NCI-H226 (cell line): ENCODE measurements around the gene OR2M2.

Source experiments
- DNase-seq: peaks from one replicate; pipeline ENCODE4 v3.0.0-alpha.2; 2015

Gene OR2M2, protein sequence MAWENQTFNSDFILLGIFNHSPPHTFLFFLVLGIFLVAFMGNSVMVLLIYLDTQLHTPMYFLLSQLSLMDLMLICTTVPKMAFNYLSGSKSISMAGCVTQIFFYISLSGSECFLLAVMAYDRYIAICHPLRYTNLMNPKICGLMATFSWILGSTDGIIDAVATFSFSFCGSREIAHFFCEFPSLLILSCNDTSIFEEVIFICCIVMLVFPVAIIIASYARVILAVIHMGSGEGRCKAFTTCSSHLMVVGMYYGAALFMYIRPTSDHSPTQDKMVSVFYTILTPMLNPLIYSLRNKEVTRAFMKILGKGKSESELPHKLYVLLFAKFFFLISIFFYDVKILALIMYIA

DNA sequence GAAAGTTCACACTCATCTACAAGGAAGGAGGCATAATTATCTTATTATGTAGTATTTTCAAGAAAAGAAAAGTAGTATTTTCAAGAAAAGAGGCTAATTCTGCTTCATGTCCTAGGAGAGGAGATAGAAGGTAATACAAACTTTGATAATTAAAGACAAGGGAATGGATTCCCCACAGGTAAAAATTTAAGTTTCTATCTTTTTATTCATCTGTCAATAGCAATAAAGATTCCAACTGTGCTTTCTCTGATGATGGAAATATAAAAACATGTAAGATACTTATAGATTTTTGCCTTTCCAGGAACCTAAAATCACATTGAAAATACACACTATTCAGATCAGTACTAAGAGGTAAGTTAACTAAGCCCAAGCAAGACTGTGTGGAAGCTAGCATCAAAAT is at the start of gene OR2M2:
Gene OR2M2, plus strand, starts transcription at position 301 of the 400 bp plus-strand sequence. CDS start 5,165 bp downstream, outside the sequence.
- DNase-seq: no peak

DNA sequence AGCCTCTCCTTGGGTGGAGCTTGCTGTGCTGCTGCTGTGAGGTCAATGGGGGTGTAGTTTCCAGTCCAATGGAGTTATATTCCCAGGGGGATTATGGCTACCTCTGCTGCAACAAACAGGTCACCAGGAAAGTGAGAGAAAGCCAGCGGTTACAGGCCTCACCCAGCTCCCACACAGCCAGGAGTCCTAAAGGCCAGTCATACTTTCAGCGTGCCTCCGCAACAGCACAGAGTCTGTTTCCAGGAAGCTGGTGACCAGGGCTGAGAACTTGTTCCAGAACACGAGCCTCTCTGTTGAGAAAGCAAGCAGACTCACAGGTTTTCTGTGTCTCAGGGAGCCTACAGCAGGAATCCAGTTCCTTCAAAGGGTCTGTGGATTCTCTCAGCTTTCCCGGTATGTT is 47.0 kb upstream of the OR2M2 start:
- no peak for DNase-seq

DNA sequence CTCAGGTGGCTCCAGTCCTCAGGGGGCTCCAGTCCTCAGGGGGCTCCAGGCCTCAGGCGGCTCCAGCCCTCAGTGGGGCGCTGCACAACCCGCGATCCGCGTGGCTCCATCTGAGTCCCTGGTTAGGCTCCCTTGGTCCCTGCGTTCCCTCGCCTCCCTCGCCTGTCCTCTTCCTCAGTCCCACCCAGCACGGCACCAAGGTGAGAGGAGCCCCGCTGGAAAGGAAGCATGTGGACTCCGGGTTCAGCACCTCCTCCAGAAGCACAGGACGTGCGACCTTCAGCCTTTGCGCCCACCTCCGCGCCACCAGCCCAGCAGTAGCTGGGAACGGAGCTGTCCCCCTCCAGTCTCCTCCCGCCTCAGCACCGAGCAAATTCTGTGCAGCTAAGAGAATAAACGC is 37.8 kb upstream of the OR2M2 start:
- no peak for DNase-seq

DNA sequence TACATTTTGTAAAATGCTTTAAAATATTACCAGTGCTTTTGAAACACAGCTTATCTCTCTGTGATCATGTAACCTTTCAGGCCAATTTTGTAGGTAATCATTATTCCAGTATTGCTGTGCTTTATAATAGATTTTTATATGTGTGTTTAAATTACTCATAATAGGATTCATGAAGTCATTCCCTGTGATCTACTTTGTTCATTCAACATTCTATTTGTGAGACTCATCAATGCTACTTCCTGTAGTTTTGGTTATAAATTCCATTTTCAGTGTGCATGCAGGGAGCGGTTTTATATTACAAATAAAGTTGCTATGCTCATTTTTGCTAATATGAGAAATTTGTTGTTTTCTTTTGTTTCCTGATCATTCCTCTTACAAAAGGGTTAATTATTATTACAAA is 33.8 kb upstream of the OR2M2 start:
- no peak for DNase-seq

DNA sequence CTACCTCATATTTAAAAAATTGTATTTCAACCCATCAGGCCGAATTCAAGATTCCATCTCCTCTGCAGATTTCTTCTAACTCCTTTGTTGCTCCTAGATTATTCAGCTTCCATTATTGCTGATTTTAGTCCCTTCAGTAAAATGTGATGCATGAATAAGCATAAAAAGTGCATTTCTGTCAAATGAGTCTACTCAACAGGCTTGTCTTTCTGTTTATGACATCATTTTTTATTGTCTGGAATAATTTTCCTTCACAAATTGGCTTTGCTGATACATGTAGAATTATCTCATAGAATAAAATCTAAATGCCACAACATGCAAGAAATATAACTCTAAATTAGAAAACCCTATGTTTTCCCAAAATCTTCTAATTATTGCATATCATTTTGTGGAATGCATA is 31.3 kb upstream of the OR2M2 start:
- no peak for DNase-seq

DNA sequence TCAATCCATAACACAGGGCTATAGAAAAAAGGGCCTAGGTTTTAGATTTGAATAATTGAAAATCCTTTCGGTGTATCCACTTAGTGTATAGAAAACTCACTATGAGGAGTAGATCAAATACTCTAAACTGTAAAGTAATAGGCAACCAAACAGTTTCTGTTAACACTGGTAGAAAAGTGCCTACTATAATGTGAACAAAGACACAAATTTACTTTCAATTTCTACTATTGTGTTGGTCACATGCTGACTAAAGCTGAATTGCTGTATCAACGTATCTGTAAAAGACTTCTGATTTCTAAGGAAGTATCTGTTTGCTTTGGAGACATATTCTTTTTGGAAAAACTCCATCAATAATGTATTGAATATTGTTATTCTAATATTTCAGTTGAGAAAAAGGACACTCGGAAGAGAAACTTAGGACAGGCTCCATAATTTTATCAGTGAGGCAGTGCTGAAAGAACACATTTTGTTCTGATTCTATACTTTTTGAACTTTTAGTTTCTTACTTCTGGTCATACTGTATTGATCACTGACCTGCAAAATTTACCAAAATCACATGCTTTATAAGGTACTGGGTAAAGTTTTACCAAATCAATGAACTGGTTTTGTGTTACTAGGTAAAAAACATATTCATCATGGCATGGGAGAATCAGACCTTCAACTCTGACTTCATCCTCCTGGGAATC is 30.0 kb upstream of the OR2M2 start, which contains the start of gene OR2M5:
Gene OR2M5, plus strand, starts transcription at position 636 of the 686 bp plus-strand sequence. Its CDS starts 0 bp downstream, at position 636.
- no peak for DNase-seq

DNA sequence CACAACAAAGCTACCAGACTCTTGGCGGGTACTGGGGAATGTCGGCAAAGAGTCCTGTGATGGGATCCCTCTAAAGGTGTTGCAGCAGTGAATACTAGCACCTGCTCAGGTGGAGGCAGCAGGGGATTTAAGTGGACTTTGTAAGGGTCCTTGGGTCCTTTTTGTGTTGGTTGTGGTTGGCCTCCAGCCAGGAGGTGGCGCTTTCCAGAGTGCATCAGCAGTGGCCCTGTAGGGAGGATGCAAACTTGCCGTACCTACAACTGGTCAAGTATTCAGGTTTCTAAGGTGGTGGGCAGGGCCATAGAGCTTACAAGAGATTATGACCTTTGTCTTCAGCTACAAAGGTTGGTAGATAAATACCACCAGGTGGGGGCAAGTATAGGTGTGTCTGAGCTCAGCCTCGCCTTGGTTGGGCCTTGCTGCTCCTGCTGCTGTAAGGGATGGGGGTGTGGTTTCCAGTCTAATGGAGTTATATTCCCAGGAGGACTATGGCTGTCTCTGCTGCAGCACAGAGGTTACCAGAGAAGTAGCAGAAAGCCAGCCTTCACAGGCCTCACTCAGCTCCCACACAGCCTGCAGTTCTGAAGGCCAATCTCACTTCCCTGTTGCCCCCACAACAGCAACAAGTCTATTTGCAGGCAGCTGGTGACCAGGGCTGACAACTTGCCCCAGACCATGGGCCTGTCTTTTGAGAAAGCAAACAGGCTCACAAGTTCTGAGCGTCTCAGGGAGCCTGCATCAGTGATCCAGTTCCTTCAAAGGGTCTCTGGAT is 22.4 kb upstream of the OR2M2 start:
- no peak for DNase-seq

DNA sequence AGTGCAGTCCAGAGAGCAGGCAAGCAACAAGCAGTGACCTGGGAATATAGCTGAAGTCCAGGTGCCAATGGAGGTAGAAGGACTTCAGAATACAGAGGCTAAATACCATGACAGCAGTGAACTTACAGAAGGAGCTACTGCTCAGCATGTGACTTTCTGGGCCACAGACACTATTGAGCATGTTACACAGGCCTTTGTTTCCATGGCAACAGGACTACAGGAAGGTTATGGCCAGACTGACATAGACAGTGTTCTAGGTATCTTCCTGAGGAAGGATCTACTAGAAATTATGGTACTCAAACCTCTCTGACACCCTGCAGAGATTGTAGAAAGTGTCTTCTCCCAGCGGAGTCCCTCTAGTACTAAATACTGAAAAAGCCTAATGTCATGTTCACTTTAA is 18.7 kb upstream of the OR2M2 start:
- no peak for DNase-seq

DNA sequence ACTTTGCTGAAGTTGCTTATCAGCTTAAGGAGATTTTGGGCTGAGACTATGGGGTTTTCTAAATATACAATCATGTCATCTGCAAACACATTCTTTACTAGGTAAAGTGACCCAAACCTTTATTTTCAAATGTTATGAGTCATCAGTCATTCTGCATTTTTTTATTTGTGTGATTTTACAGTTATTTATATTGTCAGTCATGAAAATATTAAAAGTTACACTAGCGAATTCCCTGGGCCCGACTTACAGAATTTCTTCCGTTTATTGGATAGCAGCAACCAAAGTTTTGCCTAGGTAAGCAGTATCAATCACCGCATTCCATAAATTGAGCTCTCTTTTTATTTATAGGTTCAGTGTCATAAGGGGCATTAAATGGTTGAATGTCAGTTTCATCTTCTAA is 15.9 kb upstream of the OR2M2 start:
- no peak for DNase-seq

DNA sequence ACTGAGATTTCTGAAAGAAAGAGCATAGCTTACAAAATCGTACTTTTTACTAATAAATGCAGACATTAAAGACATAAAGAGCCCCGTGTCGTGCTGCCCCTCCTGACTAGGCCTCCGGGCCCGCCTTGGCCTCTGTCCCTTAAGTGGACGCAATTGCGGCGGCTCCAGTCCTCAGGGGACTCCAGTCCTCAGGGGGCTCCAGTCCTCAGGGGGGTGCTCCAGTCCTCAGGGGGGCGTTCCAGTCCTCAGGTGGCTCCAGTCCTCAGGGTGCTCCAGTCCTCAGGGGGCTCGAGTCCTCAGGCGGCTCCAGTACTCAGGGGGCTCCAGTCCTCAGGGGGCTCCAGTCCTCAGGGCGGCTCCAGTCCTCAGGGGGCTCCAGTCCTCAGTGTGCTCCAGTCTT is 10.6 kb upstream of the OR2M2 start:
- DNase-seq: no peak

DNA sequence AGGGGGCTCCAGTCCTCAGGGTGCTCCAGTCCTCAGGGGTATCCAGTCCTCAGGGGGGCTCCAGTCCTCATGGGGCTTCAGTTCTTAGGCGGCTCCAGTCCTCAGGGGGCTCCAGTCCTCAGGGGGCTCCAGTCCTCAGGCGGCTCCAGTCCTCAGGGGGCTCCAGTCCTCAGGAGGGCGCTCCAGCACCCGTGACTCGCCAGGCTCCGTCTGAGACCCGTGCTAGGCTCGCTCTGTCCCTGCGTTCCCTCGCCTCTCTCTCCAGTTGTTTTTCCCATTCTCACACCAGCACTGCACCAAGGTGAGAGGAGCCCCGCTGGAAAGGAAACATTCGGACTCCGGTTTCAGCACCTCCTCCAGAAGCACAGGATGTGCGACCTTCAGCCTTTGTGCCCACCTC is 9.4 kb upstream of the OR2M2 start:
- no peak for DNase-seq

DNA sequence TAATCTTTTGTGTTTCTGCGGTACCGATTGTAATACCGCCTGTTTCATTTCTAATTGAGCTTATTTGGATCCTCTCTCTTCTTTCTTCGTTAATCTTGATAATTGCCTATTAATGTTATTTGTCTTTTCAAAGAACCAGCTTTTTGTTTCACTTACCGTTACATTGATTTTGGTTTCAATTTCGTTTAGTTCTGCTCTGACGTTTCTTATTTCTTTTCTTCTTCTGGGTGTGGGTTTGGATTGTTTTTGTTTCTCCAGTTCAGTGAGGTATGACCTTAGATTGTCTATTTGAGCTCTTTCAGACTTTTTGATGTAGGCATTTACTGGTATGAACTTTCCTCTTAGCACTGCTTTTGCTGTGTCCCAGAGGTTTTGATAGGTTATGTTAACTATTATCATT is 9.4 kb downstream of the OR2M2 start:
- DNase-seq: no peak

DNA sequence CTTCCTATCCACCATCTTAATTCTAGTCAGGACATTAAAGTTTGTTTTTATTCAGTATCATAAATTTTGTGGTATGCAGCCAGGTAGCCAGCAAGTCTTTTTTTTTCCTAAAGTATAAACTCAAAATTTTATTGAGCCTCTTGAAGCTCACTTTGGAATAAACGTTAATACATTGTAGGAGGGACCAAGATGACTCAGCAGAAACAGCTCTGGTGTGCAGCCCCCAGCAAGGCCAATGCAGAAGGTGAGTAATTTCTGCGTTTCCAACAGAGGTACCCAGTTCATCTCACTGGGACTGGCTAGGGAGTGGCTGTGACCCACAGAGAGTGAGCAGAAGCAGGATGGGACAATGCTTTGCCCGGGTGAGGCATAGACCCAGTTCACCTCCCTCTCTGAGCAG is 12.7 kb downstream of the OR2M2 start:
- DNase-seq: no peak

DNA sequence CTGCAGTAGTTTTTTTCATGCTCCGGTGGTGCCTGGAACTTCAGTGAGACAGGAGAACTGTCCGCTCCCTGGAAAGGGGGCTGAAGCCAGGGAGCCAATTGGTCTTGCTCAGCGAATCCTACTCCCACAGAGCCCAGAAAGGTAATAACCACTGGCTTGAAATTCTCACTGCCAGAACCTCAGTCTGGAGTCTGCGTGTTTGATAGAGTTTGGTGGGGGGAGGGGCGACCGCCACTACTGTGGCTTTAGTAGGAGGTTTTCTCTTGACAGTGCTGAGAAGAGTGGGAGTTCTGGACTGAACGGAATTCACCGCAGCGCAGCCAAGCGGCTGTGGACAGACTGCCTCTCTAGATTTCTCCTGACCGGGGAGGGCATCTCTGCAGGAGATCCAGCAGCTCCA is 14.4 kb downstream of the OR2M2 start:
- no peak for DNase-seq

DNA sequence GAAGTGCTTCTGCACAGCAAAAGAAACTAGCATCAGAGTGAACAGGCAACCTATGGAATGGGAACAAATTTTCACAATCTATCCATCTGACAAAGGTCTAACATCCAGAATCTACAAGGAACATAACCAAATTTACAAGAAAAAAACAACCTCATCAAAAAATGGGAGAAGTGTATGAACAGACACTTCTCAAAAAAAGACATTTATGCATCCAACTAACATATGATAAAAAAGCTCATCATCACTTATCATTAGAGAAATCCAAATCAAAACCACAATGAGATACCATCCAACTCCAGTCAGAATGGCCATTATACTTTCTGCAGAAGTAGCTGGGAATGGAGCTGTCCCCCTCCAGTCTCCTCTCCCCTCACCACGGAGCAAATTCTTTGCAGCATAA is 19.5 kb downstream of the OR2M2 start:
- no peak for DNase-seq

DNA sequence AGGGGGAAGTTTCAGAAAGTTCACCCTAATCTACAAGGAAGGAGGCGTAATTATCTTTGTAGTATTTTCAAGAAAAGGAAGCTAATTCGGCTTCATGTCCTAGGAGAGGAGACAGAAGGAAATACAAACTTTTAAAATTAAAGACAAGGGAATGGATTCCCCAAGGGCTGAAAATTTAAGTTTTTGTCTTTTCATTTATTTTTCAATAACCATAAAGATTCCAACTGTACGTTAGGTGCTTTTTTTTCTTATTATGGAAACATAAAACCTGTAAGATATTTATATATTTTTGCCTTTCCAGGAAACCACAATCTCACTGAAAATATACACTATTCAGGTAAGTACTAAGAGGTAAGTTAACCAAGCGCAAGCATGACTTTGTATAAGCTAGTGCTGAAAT is 22.3 kb downstream of the OR2M2 start, which contains the start of gene OR2M3:
Gene OR2M3, plus strand, starts transcription at position 301 of the 400 bp plus-strand sequence. CDS start 5,803 bp downstream, outside the sequence.
- no peak for DNase-seq

DNA sequence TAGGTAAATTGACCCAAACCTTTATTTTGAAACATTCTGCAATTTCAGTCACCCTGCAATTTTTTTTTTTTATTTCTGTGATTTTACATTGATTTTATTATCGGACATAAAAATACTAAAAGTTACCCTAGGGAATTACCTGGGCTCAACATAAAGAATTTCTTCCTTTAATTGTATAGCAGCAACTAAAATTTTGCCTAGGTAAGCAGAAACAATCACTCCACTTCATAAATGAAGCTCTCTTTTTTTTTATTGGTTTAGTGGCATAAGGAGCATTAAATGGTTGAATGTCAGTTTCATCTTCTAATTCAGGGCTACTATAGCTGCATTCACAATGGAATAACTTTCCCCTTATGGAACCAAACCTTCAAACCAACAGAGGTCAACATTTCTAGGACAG is 41.3 kb downstream of the OR2M2 start:
- DNase-seq: no peak

DNA sequence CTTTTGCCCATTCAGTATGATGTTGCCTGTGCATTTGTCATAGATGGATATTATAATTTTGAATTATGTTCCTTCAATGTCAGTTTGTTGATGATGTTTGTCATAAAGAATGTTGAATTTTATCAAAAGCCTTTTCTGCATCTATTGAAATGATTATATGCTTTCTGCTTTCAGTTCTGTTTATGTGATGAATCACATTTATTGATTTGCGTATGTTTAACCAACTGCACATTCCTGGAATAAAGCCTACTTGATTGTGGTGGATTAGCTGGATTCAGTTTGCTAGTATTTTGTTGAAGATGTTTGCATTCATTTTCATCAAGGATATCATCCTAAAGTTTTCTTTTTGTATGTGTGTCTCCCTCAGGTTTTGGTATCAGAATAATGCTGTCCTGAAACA is 50.9 kb downstream of the OR2M2 start:
- no peak for DNase-seq

DNA sequence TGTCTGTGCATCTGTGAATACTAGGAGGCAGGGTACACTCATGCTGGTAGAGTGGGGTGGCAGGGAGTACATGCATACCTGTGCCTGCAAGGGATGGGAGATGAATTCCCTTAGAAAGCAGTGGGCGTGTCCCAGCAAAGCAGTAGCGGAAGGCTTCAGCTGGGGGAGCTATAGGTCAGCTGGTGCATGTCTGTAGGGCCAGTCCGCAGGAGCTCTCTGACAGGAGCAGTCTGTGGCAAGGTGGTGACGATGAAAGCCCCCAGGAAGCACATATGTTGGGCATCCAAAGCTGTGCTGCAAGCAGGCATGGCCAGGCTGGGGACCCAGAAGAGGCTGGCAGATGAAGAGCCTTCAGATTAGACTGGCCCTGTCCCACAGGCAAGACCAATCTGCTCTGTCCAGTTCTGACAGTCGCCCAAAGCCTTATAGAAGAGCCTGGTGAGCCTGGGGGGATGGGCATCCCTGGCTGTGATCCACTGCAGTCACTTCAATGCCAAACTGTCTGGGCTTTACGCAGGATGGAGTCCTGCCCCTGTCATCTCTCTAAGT is 54.8 kb downstream of the OR2M2 start:
- DNase-seq: no peak
